MCF 10A (cell line): ENCODE measurements around the gene TACO1. TPM values are rescaled to one million over a fixed set of nuclear protein-coding genes. Genes with fewer than 3 reads are reported as not detected.

Source experiments
- BruUV-seq: library from RNA; stranded (reverse); fragments of 400-500 nt; replicated peaks from 2 replicates; lab custom pipeline; 2021; lab: Mats Ljungman, UMichigan
- CTCF ChIA-PET: fragments of 300-600 bp; sonication (Branson Sonifier 250); formaldehyde crosslinking; extraction: SDS; loops from one replicate; lab custom pipeline; 2021; ENCODE audit warnings: antibody characterized with exemption, inconsistent platforms; lab: Yijun Ruan, JAX
- POLR2A ChIA-PET: fragments of 300-600, 350-650 bp; sonication (Branson Sonifier 250); formaldehyde crosslinking; extraction: SDS; loops from one replicate; lab custom pipeline; 2020; ENCODE audit warnings: antibody characterized with exemption, inconsistent platforms; lab: Yijun Ruan, JAX
- DNase-seq: peaks from one replicate; pipeline ENCODE4 v3.0.0-alpha.2; 2018; ENCODE audit not compliant: unreplicated experiment
- H3K27ac Mint-ChIP-seq: one replicate; pipeline ENCODE4 v1.8.0; 2022; ENCODE audit warnings: mild to moderate bottlenecking, low read depth, mixed read lengths; ENCODE audit not compliant: unreplicated experiment
- H3K27me3 Mint-ChIP-seq: one replicate; pipeline ENCODE4 v1.8.0; 2022; ENCODE audit warnings: mixed read lengths; ENCODE audit not compliant: insufficient read depth, unreplicated experiment
- H3K36me3 Mint-ChIP-seq: one replicate; pipeline ENCODE4 v1.8.0; 2022; ENCODE audit warnings: mild to moderate bottlenecking, moderate library complexity, mixed read lengths; ENCODE audit not compliant: insufficient read depth, unreplicated experiment
- H3K4me1 Mint-ChIP-seq: one replicate; pipeline ENCODE4 v1.8.0; 2022; ENCODE audit warnings: mixed read lengths; ENCODE audit not compliant: insufficient read depth, unreplicated experiment
- H3K4me3 Mint-ChIP-seq: one replicate; pipeline ENCODE4 v1.8.0; 2022; ENCODE audit warnings: mild to moderate bottlenecking, moderate library complexity, mixed read lengths; ENCODE audit not compliant: unreplicated experiment
- H3K9me3 Mint-ChIP-seq: one replicate; pipeline ENCODE4 v1.8.0; 2022; ENCODE audit warnings: mixed read lengths; ENCODE audit not compliant: unreplicated experiment
- CTCF ChIP-seq: fragments of 200-600 bp; IDR thresholded peaks from one replicate; pipeline ENCODE4 v1.8.0; 2022; ENCODE audit warnings: antibody characterized with exemption, mild to moderate bottlenecking; ENCODE audit not compliant: unreplicated experiment
- intact Hi-C: fragments of 100-400 bp; cut with micrococcal nuclease; formaldehyde crosslinking; loops from 2 replicates; pipeline ENCODE4 v1.14.1; 2022
- total RNA-seq: library from RNA; stranded (reverse); gene quantifications from 2 replicates; pipeline ENCODE4 v1.2.3, GENCODE V29; 2022

The TACO1 gene
- total RNA-seq, 1 experiment from 2014 or later = 38.7 TPM

- Mint-ChIP-seq H3K4me3 (no peak overlapping the region), H3K36me3 (peaks cover 23% of the 10 kb centered on the region), H3K9me3 (no peaks in the 10 kb centered on the region), H3K27ac (no peak overlapping the region), H3K4me1 (peaks cover 16% of the 10 kb centered on the region), H3K27me3 (no peaks in the 10 kb centered on the region)
- CTCF ChIA-PET = no interaction called here
- no TSS peak for BruUV-seq
- TF ChIP-seq CTCF = no peak
- POLR2A ChIA-PET = no interaction called here
- DNase-seq = no peak
- intact Hi-C loops = no loop called here
These were observed 41.2 kb downstream of the TACO1 start for GRCh38 chr17:63641692-63642448.

- H3K4me1 Mint-ChIP-seq = peaks cover 16% of the 10 kb centered on the region
- ChIA-PET POLR2A (no interaction called here), CTCF (no interaction called here)
- no peak overlapping the region for H3K4me3 Mint-ChIP-seq
- no peak for TF ChIP-seq CTCF
- H3K27ac Mint-ChIP-seq = no peak overlapping the region
- BruUV-seq = no TSS peak
- DNase-seq = no peak
- H3K27me3 Mint-ChIP-seq = no peaks in the 10 kb centered on the region
- no peaks in the 10 kb centered on the region for H3K9me3 Mint-ChIP-seq
- intact Hi-C loops = no loop called here
- H3K36me3 Mint-ChIP-seq = peaks cover 20% of the 10 kb centered on the region
These were observed 44.2 kb downstream of the TACO1 start for GRCh38 chr17:63644846-63645245.

- DNase-seq = peak; percentile 20
- no peak for TF ChIP-seq CTCF
- H3K27ac Mint-ChIP-seq = peak overlapping the region; percentile 62
These were observed 45.2 kb downstream of the TACO1 start for GRCh38 chr17:63645775-63646487.

GRCh38 chr17:63646488-63646806 is 45.8 kb downstream of the TACO1 start:
- H3K4me1 Mint-ChIP-seq = peaks cover 16% of the 10 kb centered on the region
- no peak for DNase-seq
- ChIA-PET POLR2A (interaction anchor here (0.9 kb wide), 1 partner anchor 24 kb away, joined by 3 read pairs; the partner anchor contains the start of gene MAP3K3), CTCF (interaction anchor here (0.6 kb wide), 1 partner anchor 121 kb away, joined by 4 read pairs; no protein-coding TSS in a partner anchor)
- no peaks in the 10 kb centered on the region for H3K27me3 Mint-ChIP-seq
- BruUV-seq = no TSS peak
- H3K36me3 Mint-ChIP-seq = peaks cover 22% of the 10 kb centered on the region
- intact Hi-C loops = no loop called here
- no peak for TF ChIP-seq CTCF
- no peaks in the 10 kb centered on the region for H3K9me3 Mint-ChIP-seq
- no peak overlapping the region for H3K27ac Mint-ChIP-seq
- no peak overlapping the region for H3K4me3 Mint-ChIP-seq

More at GRCh38 chr17:63645775-63646487, 45.2 kb downstream of the TACO1 start:
- Mint-ChIP-seq H3K9me3 (no peaks in the 10 kb centered on the region), H3K36me3 (peaks cover 22% of the 10 kb centered on the region), H3K4me3 (no peak overlapping the region), H3K27me3 (no peaks in the 10 kb centered on the region), H3K4me1 (peaks cover 16% of the 10 kb centered on the region)
- CTCF ChIA-PET = interaction anchor here (0.6 kb wide), 1 partner anchor 122 kb away, joined by 4 read pairs; no protein-coding TSS in a partner anchor
- intact Hi-C loops = no loop called here
- BruUV-seq = no TSS peak
- POLR2A ChIA-PET = interaction anchor here (0.9 kb wide), 1 partner anchor 24 kb away, joined by 3 read pairs; the partner anchor contains the start of gene MAP3K3
